Mesendoderm (in vitro differentiated cells): ENCODE results near the gene PTGES2.

ENCODE experiments used
- DNase-seq: peaks from one replicate; pipeline ENCODE4 v3.0.0; 2013
- H2AK5ac ChIP-seq: 2 replicates; pipeline ENCODE4 v1.6.1; 2013; ENCODE audit warnings: low read length, inconsistent platforms
- H2BK120ac ChIP-seq: 2 replicates; pipeline ENCODE4 v1.6.1; 2013; ENCODE audit warnings: low read depth, mild to moderate bottlenecking, low read length, moderate library complexity, mixed read lengths
- H2BK15ac ChIP-seq: replicated peaks from 2 replicates; pipeline ENCODE4 v1.6.1; 2013; ENCODE audit warnings: low read depth, mild to moderate bottlenecking, moderate library complexity
- H2BK5ac ChIP-seq: 2 replicates; pipeline ENCODE4 v1.6.1; 2013; ENCODE audit warnings: low read length, inconsistent platforms
- H3K18ac ChIP-seq: 2 replicates; pipeline ENCODE4 v1.6.1; 2013; ENCODE audit warnings: mild to moderate bottlenecking, low read length, mixed read lengths
- H3K23ac ChIP-seq: one replicate; pipeline ENCODE4 v1.6.1; 2013; ENCODE audit warnings: low read length
- H3K27ac ChIP-seq: 2 replicates; pipeline ENCODE4 v1.5.1; 2013; ENCODE audit warnings: low read depth, mild to moderate bottlenecking, inconsistent platforms, low read length, moderate library complexity
- H3K27me3 ChIP-seq: 2 replicates; pipeline ENCODE4 v1.6.1; 2013; ENCODE audit warnings: low read length, control low read depth, mild to moderate bottlenecking, inconsistent platforms; ENCODE audit not compliant: insufficient read depth, poor library complexity
- H3K36me3 ChIP-seq: 2 replicates; pipeline ENCODE4 v1.6.1; 2013; ENCODE audit warnings: low read length, inconsistent platforms; ENCODE audit not compliant: control insufficient read depth, insufficient read depth
- H3K4ac ChIP-seq: one replicate; pipeline ENCODE4 v1.6.1; 2013; ENCODE audit warnings: low read depth, mild to moderate bottlenecking, low read length, moderate library complexity
- H3K4me1 ChIP-seq: 2 replicates; pipeline ENCODE4 v1.6.1; 2013; ENCODE audit warnings: low read depth, low read length, inconsistent platforms; ENCODE audit not compliant: control insufficient read depth
- H3K4me2 ChIP-seq: 2 replicates; pipeline ENCODE4 v1.6.1; 2013; ENCODE audit warnings: low read length
- H3K4me3 ChIP-seq: 2 replicates; pipeline ENCODE4 v1.5.1; 2013; ENCODE audit warnings: mild to moderate bottlenecking, low read length
- H3K56ac ChIP-seq: one replicate; pipeline ENCODE4 v1.6.1; 2013; ENCODE audit warnings: low read length
- H3K79me1 ChIP-seq: 2 replicates; pipeline ENCODE4 v1.6.1; 2013; ENCODE audit warnings: low read length, inconsistent platforms
- H3K79me2 ChIP-seq: 2 replicates; pipeline ENCODE4 v1.6.1; 2013; ENCODE audit warnings: mild to moderate bottlenecking, low read length; ENCODE audit not compliant: control insufficient read depth, insufficient read depth
- H3K9ac ChIP-seq: 2 replicates; pipeline ENCODE4 v1.6.1; 2013; ENCODE audit warnings: low read length, inconsistent platforms
- H4K5ac ChIP-seq: one replicate; pipeline ENCODE4 v1.6.1; 2013; ENCODE audit warnings: low read length
- H4K8ac ChIP-seq: one replicate; pipeline ENCODE4 v1.6.1; 2013; ENCODE audit warnings: low read depth, mild to moderate bottlenecking, control low read depth, low read length, moderate library complexity
- WGBS: extraction: QIAGEN DNeasy Blood & Tissue Kit; methylation state at CpG from one replicate; pipeline ENCODE4 v1.1.7; 2013; ENCODE audit warnings: low lambda C conversion rate, missing lambda C conversion rate; ENCODE audit not compliant: insufficient coverage; ENCODE audit errors: extremely low coverage; 5-methylcytosine and 5-hydroxymethylcytosine counted together

Gene PTGES2

GRCh38 chr9:128124451-128124850 lies 3.1 kb downstream of the PTGES2 start:
- H3K27me3 ChIP-seq = no peaks in the 10 kb centered on the region
- no peak overlapping the region for H3K56ac ChIP-seq
- H3K79me1 ChIP-seq = peaks cover 10% of the 10 kb centered on the region
- no peak overlapping the region for H3K18ac ChIP-seq
- no peak overlapping the region for H3K9ac ChIP-seq
- no peak overlapping the region for H3K27ac ChIP-seq
- no peaks in the 10 kb centered on the region for H3K4me1 ChIP-seq
- peaks cover 16% of the 10 kb centered on the region for H3K79me2 ChIP-seq
- H2BK120ac ChIP-seq = no peak overlapping the region
- no peaks in the 10 kb centered on the region for H3K36me3 ChIP-seq
- H3K23ac ChIP-seq = no peak overlapping the region
- no peak overlapping the region for H2BK5ac ChIP-seq
- no CpG with 5 or more reads among the region's 8 CpGs for WGBS
- DNase-seq = no peak
- no peak overlapping the region for H3K4me3 ChIP-seq
- H3K4ac ChIP-seq = no peak overlapping the region
- H2BK15ac ChIP-seq = no peak overlapping the region
- H2AK5ac ChIP-seq = no peak overlapping the region
- H3K4me2 ChIP-seq = no peak overlapping the region
- H4K8ac ChIP-seq = no peak overlapping the region
- H4K5ac ChIP-seq = no peak overlapping the region

- Histone ChIP-seq H2BK15ac (no peak overlapping the region), H4K5ac (no peak overlapping the region), H3K4me1 (no peaks in the 10 kb centered on the region), H3K4ac (no peak overlapping the region), H3K23ac (no peak overlapping the region), H3K27me3 (no peaks in the 10 kb centered on the region), H3K4me3 (no peak overlapping the region), H3K79me2 (peaks cover 16% of the 10 kb centered on the region), H2BK5ac (no peak overlapping the region), H2BK120ac (no peak overlapping the region), H3K18ac (no peak overlapping the region), H3K27ac (no peak overlapping the region), H4K8ac (no peak overlapping the region), H3K56ac (no peak overlapping the region), H3K9ac (no peak overlapping the region), H2AK5ac (no peak overlapping the region), H3K36me3 (no peaks in the 10 kb centered on the region), H3K79me1 (peaks cover 10% of the 10 kb centered on the region), H3K4me2 (no peak overlapping the region)
- WGBS = no CpG with 5 or more reads among the region's 21 CpGs
- DNase-seq = no peak
Measured at GRCh38 chr9:128123451-128124080, 4.0 kb downstream of the PTGES2 start.

- H3K4me3 ChIP-seq = no peak overlapping the region
- no peaks in the 10 kb centered on the region for H3K27me3 ChIP-seq
- no peak overlapping the region for H3K4ac ChIP-seq
- H3K9ac ChIP-seq = no peak overlapping the region
- H2AK5ac ChIP-seq = no peak overlapping the region
- H2BK15ac ChIP-seq = no peak overlapping the region
- no peak overlapping the region for H2BK5ac ChIP-seq
- no peak overlapping the region for H3K56ac ChIP-seq
- no peak overlapping the region for H4K5ac ChIP-seq
- no peak overlapping the region for H3K18ac ChIP-seq
- H3K79me2 ChIP-seq = peaks cover 16% of the 10 kb centered on the region
- H3K4me2 ChIP-seq = no peak overlapping the region
- peaks cover 3% of the 10 kb centered on the region for H3K4me1 ChIP-seq
- H2BK120ac ChIP-seq = no peak overlapping the region
- peaks cover 10% of the 10 kb centered on the region for H3K79me1 ChIP-seq
- no peak for DNase-seq
- no peaks in the 10 kb centered on the region for H3K36me3 ChIP-seq
- no CpG with 5 or more reads among the region's 24 CpGs for WGBS
- H3K27ac ChIP-seq = no peak overlapping the region
- H4K8ac ChIP-seq = no peak overlapping the region
- no peak overlapping the region for H3K23ac ChIP-seq
Measured at GRCh38 chr9:128122809-128123175, 4.7 kb downstream of the PTGES2 start.

- H2BK120ac ChIP-seq = no peak overlapping the region
- H3K4ac ChIP-seq = no peak overlapping the region
- H3K4me3 ChIP-seq = no peak overlapping the region
- H3K4me2 ChIP-seq = no peak overlapping the region
- no peak overlapping the region for H3K23ac ChIP-seq
- no peak overlapping the region for H2AK5ac ChIP-seq
- H4K8ac ChIP-seq = no peak overlapping the region
- H2BK15ac ChIP-seq = no peak overlapping the region
- WGBS = no CpG with 5 or more reads among the region's 27 CpGs
- no peak overlapping the region for H3K9ac ChIP-seq
- DNase-seq = no peak
- no peak overlapping the region for H3K18ac ChIP-seq
- no peaks in the 10 kb centered on the region for H3K36me3 ChIP-seq
- H3K4me1 ChIP-seq = peaks cover 3% of the 10 kb centered on the region
- H3K79me2 ChIP-seq = peaks cover 13% of the 10 kb centered on the region
- H3K27ac ChIP-seq = no peak overlapping the region
- no peak overlapping the region for H2BK5ac ChIP-seq
- no peak overlapping the region for H3K56ac ChIP-seq
- H3K27me3 ChIP-seq = no peaks in the 10 kb centered on the region
- H3K79me1 ChIP-seq = peaks cover 10% of the 10 kb centered on the region
- H4K5ac ChIP-seq = no peak overlapping the region
Measured at GRCh38 chr9:128121924-128122808, 5.4 kb downstream of the PTGES2 start.

GRCh38 chr9:128121466-128121810 lies 6.1 kb downstream of the PTGES2 start:
- H3K4me1 ChIP-seq = peaks cover 3% of the 10 kb centered on the region
- H3K23ac ChIP-seq = no peak overlapping the region
- H3K9ac ChIP-seq = no peak overlapping the region
- H3K4me3 ChIP-seq = no peak overlapping the region
- H3K79me2 ChIP-seq = peaks cover 9% of the 10 kb centered on the region
- no peak overlapping the region for H3K56ac ChIP-seq
- no peak for DNase-seq
- H3K18ac ChIP-seq = no peak overlapping the region
- H2BK5ac ChIP-seq = no peak overlapping the region
- no peak overlapping the region for H3K27ac ChIP-seq
- no peak overlapping the region for H4K5ac ChIP-seq
- H3K4me2 ChIP-seq = no peak overlapping the region
- no peak overlapping the region for H3K4ac ChIP-seq
- H3K79me1 ChIP-seq = peaks cover 10% of the 10 kb centered on the region
- no peak overlapping the region for H4K8ac ChIP-seq
- H2BK120ac ChIP-seq = no peak overlapping the region
- H2AK5ac ChIP-seq = no peak overlapping the region
- no peaks in the 10 kb centered on the region for H3K27me3 ChIP-seq
- no CpG with 5 or more reads among the region's 5 CpGs for WGBS
- no peak overlapping the region for H2BK15ac ChIP-seq
- H3K36me3 ChIP-seq = no peaks in the 10 kb centered on the region
